Transverse colon (tissue), 4 donors: ENCODE results near the gene SGF29.

ENCODE experiments used
- CTCF ChIP-seq, 5 experiments: fragments of 200-600 bp in 3 of 5; fragments of 450-650 bp in 2 of 5; sonication (generic) in 3 of 5; IDR thresholded peaks; 1 replicate in 2 of 5; 2 replicates in 3 of 5; pipeline ENCODE4 v1.5.1; 2016 to 2017; ENCODE audit warnings: antibody characterized with exemption in 5 of 5, inconsistent platforms in 3 of 5, mild to moderate bottlenecking in 2 of 5, moderate library complexity in 1 of 5
- POLR2A ChIP-seq: fragments of 450-650 bp; IDR thresholded peaks from one replicate; pipeline ENCODE4 v1.6.1; 2016; ENCODE audit warnings: antibody characterized with exemption, mild to moderate bottlenecking, moderate library complexity
- POLR2AphosphoS5 ChIP-seq, 3 donors: sonication (generic); formaldehyde crosslinking; IDR thresholded peaks; one replicate each; pipeline ENCODE4 v1.6.1; 2016; ENCODE audit warnings: antibody characterized with exemption in 3 of 3

- TF ChIP-seq CTCF (IDR thresholded peaks at IDR 0.05), result no peak
- TF ChIP-seq POLR2A, result no peak
- TF ChIP-seq POLR2AphosphoS5 (IDR thresholded peaks at IDR 0.05), result no peak
Measured at GRCh38 chr16:28589930-28590329, 36.2 kb downstream of the SGF29 start.
